A673 (cell line): ENCODE results near the gene ACYP2. TPM values are rescaled to one million over a fixed set of nuclear protein-coding genes. Genes with fewer than 3 reads are reported as not detected.
"Not testable (repeated sequence)": the region's sequence is repeated elsewhere in the genome, so short reads cannot be mapped to it uniquely, and the experiment has no call there.

Source experiments
- BruUV-seq: library from RNA; stranded (reverse); fragments of 400-500 nt; replicated peaks from 2 replicates; lab custom pipeline; 2021; lab: Mats Ljungman, UMichigan
- CTCF ChIA-PET: fragments of 300-600 bp; sonication (Branson Sonifier 250); formaldehyde crosslinking; loops from one replicate; lab custom pipeline; 2022; ENCODE audit warnings: antibody characterized with exemption; lab: Charles Lee
- POLR2A ChIA-PET: fragments of 300-600 bp; sonication (Branson Sonifier 250); formaldehyde crosslinking; loops from one replicate; lab custom pipeline; 2022; ENCODE audit warnings: antibody characterized with exemption; ENCODE audit not compliant: low non-redundant PET; lab: Charles Lee
- DNase-seq: peaks from one replicate; pipeline ENCODE4 v3.0.0-alpha.2; 2015; ENCODE audit warnings: low spot score
- H3K27ac ChIP-seq: fragments of 200-600 bp; sonication (generic); 2 replicates; pipeline ENCODE4 v1.5.1; 2016; ENCODE audit warnings: mixed run types, low read depth, mild to moderate bottlenecking, mixed read lengths, antibody characterized with exemption, low read length; ENCODE audit not compliant: poor library complexity, severe bottlenecking
- H3K27me3 ChIP-seq: fragments of 200-600 bp; sonication (generic); replicated peaks from 2 replicates; pipeline ENCODE4 v1.6.1; 2017; ENCODE audit warnings: mixed run types, low read depth, mild to moderate bottlenecking, mixed read lengths, antibody characterized with exemption, low read length; ENCODE audit not compliant: insufficient read depth, poor library complexity
- H3K36me3 ChIP-seq: fragments of 200-600 bp; sonication (generic); 2 replicates; pipeline ENCODE4 v1.6.1; 2016; ENCODE audit warnings: mixed run types, mild to moderate bottlenecking, mixed read lengths, antibody characterized with exemption, low read length; ENCODE audit not compliant: insufficient read depth, poor library complexity, severe bottlenecking
- H3K4me1 ChIP-seq: fragments of 200-600 bp; sonication (generic); 2 replicates; pipeline ENCODE4 v1.6.1; 2017; ENCODE audit warnings: mixed run types, mild to moderate bottlenecking, mixed read lengths, antibody characterized with exemption, low read length; ENCODE audit not compliant: insufficient read depth, poor library complexity, severe bottlenecking
- H3K4me3 ChIP-seq: fragments of 200-600 bp; sonication (generic); 2 replicates; pipeline ENCODE4 v1.5.1; 2016; ENCODE audit warnings: low read depth, mixed run types, mild to moderate bottlenecking, mixed read lengths, low read length; ENCODE audit not compliant: poor library complexity, severe bottlenecking
- H3K9me3 ChIP-seq: fragments of 200-600 bp; sonication (generic); 2 replicates; pipeline ENCODE4 v1.6.1; 2016; ENCODE audit warnings: mixed run types, low read depth, mild to moderate bottlenecking, mixed read lengths, antibody characterized with exemption, low read length; ENCODE audit not compliant: poor library complexity, severe bottlenecking
- CTCF ChIP-seq: fragments of 300-800, 200-600 bp; sonication (generic); conservative IDR thresholded peaks from 2 replicates; pipeline ENCODE4 v1.5.1; 2017; ENCODE audit warnings: low read depth, mild to moderate bottlenecking, antibody characterized with exemption, low read length, moderate library complexity, mixed read lengths
- EZH2 ChIP-seq: fragments of 200-600 bp; sonication (generic); IDR thresholded peaks from 2 replicates; pipeline ENCODE4 v1.6.1; 2017; ENCODE audit warnings: borderline replicate concordance, low read depth, mild to moderate bottlenecking, mixed read lengths, antibody characterized with exemption, low read length; ENCODE audit not compliant: poor library complexity, severe bottlenecking
- intact Hi-C: fragments of 100-400 bp; cut with micrococcal nuclease; formaldehyde crosslinking; loops from one replicate; pipeline ENCODE4 v1.10.0; 2022; ENCODE audit not compliant: unreplicated experiment
- total RNA-seq: library from RNA; stranded (reverse); gene quantifications from 2 replicates; pipeline ENCODE4 v1.2.3, GENCODE V29; 2021

Gene ACYP2
- total RNA-seq, 1 experiment from 2014 or later = 10.1 TPM

- H3K27ac ChIP-seq = no peak overlapping the region
- intact Hi-C loops = no loop called here
- H3K27me3 ChIP-seq = no peaks in the 10 kb centered on the region
- DNase-seq = peak; percentile 52
- TF ChIP-seq EZH2 = no peak
- no peak for TF ChIP-seq CTCF
- H3K4me3 ChIP-seq = no peak overlapping the region
- CTCF ChIA-PET = no interaction called here
- H3K36me3 ChIP-seq = no peaks in the 10 kb centered on the region
- no TSS peak for BruUV-seq
- POLR2A ChIA-PET = no interaction called here
- no peaks in the 10 kb centered on the region for H3K9me3 ChIP-seq
- no peaks in the 10 kb centered on the region for H3K4me1 ChIP-seq
These were observed 7.5 kb downstream of the ACYP2 start for GRCh38 chr2:54122939-54123338.

- BruUV-seq, H3K4me1 ChIP-seq, H3K9me3 ChIP-seq, intact Hi-C loops, POLR2A ChIA-PET, H3K36me3 ChIP-seq, H3K4me3 ChIP-seq, H3K27ac ChIP-seq, H3K27me3 ChIP-seq, DNase-seq, CTCF ChIA-PET: not testable (repeated sequence)
These were observed 11.8 kb downstream of the ACYP2 start for GRCh38 chr2:54127174-54127573.

- no peak for TF ChIP-seq EZH2
- TF ChIP-seq CTCF = no peak
- Histone ChIP-seq H3K27ac (no peak overlapping the region), H3K9me3 (no peaks in the 10 kb centered on the region), H3K27me3 (no peaks in the 10 kb centered on the region), H3K4me1 (no peaks in the 10 kb centered on the region), H3K36me3 (no peaks in the 10 kb centered on the region), H3K4me3 (no peak overlapping the region)
- ChIA-PET CTCF (no interaction called here), POLR2A (no interaction called here)
- no TSS peak for BruUV-seq
- intact Hi-C loops = no loop called here
- no peak for DNase-seq
These were observed 17.6 kb downstream of the ACYP2 start for GRCh38 chr2:54133056-54133455.

DNA sequence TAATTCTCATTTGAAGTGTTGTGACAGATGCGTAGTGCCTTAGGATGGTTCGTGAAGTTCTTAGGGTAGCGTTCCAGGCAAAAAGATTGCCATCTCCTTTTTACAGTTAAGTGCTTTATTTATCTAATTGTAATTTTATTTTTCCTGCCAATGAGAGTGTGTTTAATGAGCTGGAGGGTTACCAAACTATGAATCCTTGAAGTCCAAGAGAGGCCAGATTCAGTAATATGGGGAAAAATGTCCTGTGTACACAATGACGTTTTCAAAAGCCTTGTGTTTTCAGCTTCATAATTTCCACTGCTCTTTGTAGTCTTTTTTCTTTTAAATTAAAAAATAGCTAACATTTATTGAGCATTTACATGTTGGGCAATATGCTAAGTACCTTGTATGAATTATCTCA, 23.8 kb downstream of the ACYP2 start:
- POLR2A ChIA-PET = no interaction called here
- no TSS peak for BruUV-seq
- Histone ChIP-seq H3K27me3 (no peaks in the 10 kb centered on the region), H3K9me3 (no peaks in the 10 kb centered on the region), H3K27ac (no peak overlapping the region), H3K4me1 (no peaks in the 10 kb centered on the region), H3K36me3 (no peaks in the 10 kb centered on the region), H3K4me3 (no peak overlapping the region)
- intact Hi-C loops = no loop called here
- CTCF ChIA-PET = no interaction called here
- no peak for DNase-seq
- no peak for TF ChIP-seq CTCF
- no peak for TF ChIP-seq EZH2
